GM18498 (cell line): ENCODE measurements around the gene ELFN1.

Experiments used
- ATAC-seq: cut with Tn5 transposase; IDR thresholded peaks from one replicate; pipeline ENCODE4 v1.9.1; 2021; ENCODE audit warnings: mild to moderate bottlenecking, moderate library complexity; ENCODE audit not compliant: unreplicated experiment

The ELFN1 gene

GRCh38 chr7:1721047-1721690, 51.1 kb downstream of the ELFN1 start:
- no peak for ATAC-seq

GRCh38 chr7:1723254-1723653, 53.2 kb downstream of the ELFN1 start:
- ATAC-seq = no peak

GRCh38 chr7:1724118-1724910, 54.2 kb downstream of the ELFN1 start:
- no peak for ATAC-seq

GRCh38 chr7:1725199-1725690, 55.2 kb downstream of the ELFN1 start:
- ATAC-seq = no peak

- ATAC-seq = no peak
Measured at GRCh38 chr7:1725766-1726630, 55.9 kb downstream of the ELFN1 start.

GRCh38 chr7:1727079-1727478, 57.0 kb downstream of the ELFN1 start:
- no peak for ATAC-seq

- no peak for ATAC-seq
Measured at GRCh38 chr7:1727812-1728570, 57.9 kb downstream of the ELFN1 start.

- no peak for ATAC-seq
Measured at GRCh38 chr7:1729183-1729582, 59.1 kb downstream of the ELFN1 start.

- no peak for ATAC-seq
Measured at GRCh38 chr7:1729773-1730172, 59.7 kb downstream of the ELFN1 start.

GRCh38 chr7:1732072-1732471, 62.0 kb downstream of the ELFN1 start:
- no peak for ATAC-seq

GRCh38 chr7:1732645-1733044, 62.6 kb downstream of the ELFN1 start:
- no peak for ATAC-seq

GRCh38 chr7:1733206-1733907, 63.3 kb downstream of the ELFN1 start:
- ATAC-seq = no peak

GRCh38 chr7:1733908-1734730, 64.0 kb downstream of the ELFN1 start:
- ATAC-seq = no peak

GRCh38 chr7:1735262-1735661, 65.2 kb downstream of the ELFN1 start:
- ATAC-seq = no peak

GRCh38 chr7:1735806-1736483, 65.9 kb downstream of the ELFN1 start:
- ATAC-seq = no peak

GRCh38 chr7:1736484-1736817, 66.4 kb downstream of the ELFN1 start:
- ATAC-seq = no peak

GRCh38 chr7:1736830-1737229, 66.8 kb downstream of the ELFN1 start:
- ATAC-seq = no peak

GRCh38 chr7:1737523-1737922, 67.4 kb downstream of the ELFN1 start:
- no peak for ATAC-seq

- no peak for ATAC-seq
Measured at GRCh38 chr7:1737956-1738355, 67.9 kb downstream of the ELFN1 start.
